ENCODE results near the gene GPRC5C. TPM values are rescaled to one million over a fixed set of nuclear protein-coding genes. Genes with fewer than 3 reads are reported as not detected.

Gene GPRC5C
- total RNA-seq, 4 donors from 2014 or later: 11.3 to 27.2 (median 14.3) TPM

- Histone ChIP-seq H3K27ac (no peak overlapping the region), H3K27me3 (peaks cover 23% of the 10 kb centered on the region), H3K4me1 (no peaks in the 10 kb centered on the region), H3K4me3 (no peak overlapping the region), H3K36me3 (no peaks in the 10 kb centered on the region), H3K9me3 (no peaks in the 10 kb centered on the region)
- TF ChIP-seq POLR2AphosphoS5 (IDR thresholded peaks at IDR 0.05): no peak
- no peak for ATAC-seq
- WGBS, 2 donors (ENCODE audit: low coverage in 1 of 2): 86 to 100% methylated on average over 2 to 3 of the region's 5 CpGs
Measured at GRCh38 chr17:74407384-74407783, 24.5 kb upstream of the GPRC5C start.

GRCh38 chr17:74408262-74408661 lies 23.6 kb upstream of the GPRC5C start:
- Histone ChIP-seq H3K4me1 (no peaks in the 10 kb centered on the region), H3K27ac (no peak overlapping the region), H3K4me3 (no peak overlapping the region), H3K27me3 (peaks cover 23% of the 10 kb centered on the region), H3K36me3 (no peaks in the 10 kb centered on the region), H3K9me3 (no peaks in the 10 kb centered on the region)
- TF ChIP-seq CTCF (IDR thresholded peaks at IDR 0.05) (no peak), POLR2A (IDR thresholded peaks at IDR 0.05) (no peak), POLR2AphosphoS5 (IDR thresholded peaks at IDR 0.05) (no peak), EP300 (IDR thresholded peaks at IDR 0.05) (no peak)
- 71 to 100% methylated on average over 1 to 3 of the region's 3 CpGs for WGBS, 2 donors (ENCODE audit: low coverage in 1 of 2)
- no peak for ATAC-seq

GRCh38 chr17:74408815-74409214 lies 23.1 kb upstream of the GPRC5C start:
- H3K9me3 ChIP-seq: no peaks in the 10 kb centered on the region
- no peaks in the 10 kb centered on the region for H3K36me3 ChIP-seq
- TF ChIP-seq POLR2A (IDR thresholded peaks at IDR 0.05) (no peak), POLR2AphosphoS5 (IDR thresholded peaks at IDR 0.05) (no peak), EP300 (IDR thresholded peaks at IDR 0.05) (no peak), CTCF (IDR thresholded peaks at IDR 0.05) (no peak)
- no peak overlapping the region for H3K27ac ChIP-seq
- 55 to 65% methylated on average over 4 of the region's 4 CpGs for WGBS, 2 donors (ENCODE audit: low coverage in 1 of 2)
- no peaks in the 10 kb centered on the region for H3K4me1 ChIP-seq
- H3K27me3 ChIP-seq: peaks cover 23% of the 10 kb centered on the region
- ATAC-seq: no peak
- no peak overlapping the region for H3K4me3 ChIP-seq

- H3K4me3 ChIP-seq: no peak overlapping the region
- TF ChIP-seq POLR2A (IDR thresholded peaks at IDR 0.05) (no peak), EP300 (IDR thresholded peaks at IDR 0.05) (no peak), CTCF (IDR thresholded peaks at IDR 0.05) (no peak), POLR2AphosphoS5 (IDR thresholded peaks at IDR 0.05) (no peak)
- peaks cover 11% of the 10 kb centered on the region for H3K27me3 ChIP-seq
- ATAC-seq: no peak
- H3K36me3 ChIP-seq: no peaks in the 10 kb centered on the region
- WGBS, 2 donors (ENCODE audit: low coverage in 1 of 2): 67% methylated on average over 1 of the region's 4 CpGs; no CpG with 5 or more reads in 1 of the 2 donors
- no peaks in the 10 kb centered on the region for H3K4me1 ChIP-seq
- H3K27ac ChIP-seq: no peak overlapping the region
- no peaks in the 10 kb centered on the region for H3K9me3 ChIP-seq
Measured at GRCh38 chr17:74410001-74410443, 21.9 kb upstream of the GPRC5C start.

- Histone ChIP-seq H3K4me3 (no peak overlapping the region), H3K4me1 (no peaks in the 10 kb centered on the region), H3K36me3 (no peaks in the 10 kb centered on the region), H3K27me3 (no peaks in the 10 kb centered on the region), H3K9me3 (no peaks in the 10 kb centered on the region), H3K27ac (no peak overlapping the region)
- TF ChIP-seq EP300 (IDR thresholded peaks at IDR 0.05) (no peak), CTCF (IDR thresholded peaks at IDR 0.05) (no peak), POLR2A (IDR thresholded peaks at IDR 0.05) (no peak), POLR2AphosphoS5 (IDR thresholded peaks at IDR 0.05) (no peak)
- WGBS, 2 donors (ENCODE audit: low coverage in 1 of 2): 75 to 92% methylated on average over 1 to 8 of the region's 8 CpGs
- ATAC-seq: no peak
Measured at GRCh38 chr17:74412581-74412980, 19.3 kb upstream of the GPRC5C start.
